ENCODE results near the gene GREB1L.

GREB1L gene

DNA sequence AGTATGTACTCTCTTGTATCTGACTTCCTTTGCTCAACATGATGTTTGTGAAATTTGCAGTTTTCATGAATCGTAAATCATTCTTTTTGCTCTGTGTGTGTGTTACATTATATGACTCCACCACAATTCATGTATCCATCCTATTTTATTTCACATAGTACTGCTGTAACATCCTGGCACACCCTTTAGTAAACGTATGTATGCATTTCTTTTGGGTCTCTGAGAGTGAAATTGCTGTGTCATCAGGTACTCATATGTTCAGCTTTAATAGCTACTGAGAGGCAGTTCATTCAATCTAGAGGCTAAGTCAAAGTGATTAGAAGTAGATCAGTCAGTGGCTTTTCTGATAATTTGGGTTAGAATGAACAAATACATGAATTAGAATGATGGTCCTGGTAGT is 239.7 kb downstream of the GREB1L start:
- no peaks in the 10 kb centered on the region for H3K27me3 ChIP-seq (replicated peaks)
- no peak overlapping the region for H3K4me3 ChIP-seq (ENCODE audit: low read depth, low read length)
- DNase-seq = no peak
- no peaks in the 10 kb centered on the region for H3K36me3 ChIP-seq (replicated peaks)
- no peak overlapping the region for H3K27ac ChIP-seq
- TF ChIP-seq, protein P1, sequence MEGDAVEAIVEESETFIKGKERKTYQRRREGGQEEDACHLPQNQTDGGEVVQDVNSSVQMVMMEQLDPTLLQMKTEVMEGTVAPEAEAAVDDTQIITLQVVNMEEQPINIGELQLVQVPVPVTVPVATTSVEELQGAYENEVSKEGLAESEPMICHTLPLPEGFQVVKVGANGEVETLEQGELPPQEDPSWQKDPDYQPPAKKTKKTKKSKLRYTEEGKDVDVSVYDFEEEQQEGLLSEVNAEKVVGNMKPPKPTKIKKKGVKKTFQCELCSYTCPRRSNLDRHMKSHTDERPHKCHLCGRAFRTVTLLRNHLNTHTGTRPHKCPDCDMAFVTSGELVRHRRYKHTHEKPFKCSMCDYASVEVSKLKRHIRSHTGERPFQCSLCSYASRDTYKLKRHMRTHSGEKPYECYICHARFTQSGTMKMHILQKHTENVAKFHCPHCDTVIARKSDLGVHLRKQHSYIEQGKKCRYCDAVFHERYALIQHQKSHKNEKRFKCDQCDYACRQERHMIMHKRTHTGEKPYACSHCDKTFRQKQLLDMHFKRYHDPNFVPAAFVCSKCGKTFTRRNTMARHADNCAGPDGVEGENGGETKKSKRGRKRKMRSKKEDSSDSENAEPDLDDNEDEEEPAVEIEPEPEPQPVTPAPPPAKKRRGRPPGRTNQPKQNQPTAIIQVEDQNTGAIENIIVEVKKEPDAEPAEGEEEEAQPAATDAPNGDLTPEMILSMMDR (IDR thresholded peaks at IDR 0.05; ENCODE audit: low read depth, low read length, missing control alignments) = no peak
- in situ Hi-C loops (cut with HindIII; ENCODE audit: low pct_ligation_motif_present, low sequenced_read_pairs) = no loop called here

DNA sequence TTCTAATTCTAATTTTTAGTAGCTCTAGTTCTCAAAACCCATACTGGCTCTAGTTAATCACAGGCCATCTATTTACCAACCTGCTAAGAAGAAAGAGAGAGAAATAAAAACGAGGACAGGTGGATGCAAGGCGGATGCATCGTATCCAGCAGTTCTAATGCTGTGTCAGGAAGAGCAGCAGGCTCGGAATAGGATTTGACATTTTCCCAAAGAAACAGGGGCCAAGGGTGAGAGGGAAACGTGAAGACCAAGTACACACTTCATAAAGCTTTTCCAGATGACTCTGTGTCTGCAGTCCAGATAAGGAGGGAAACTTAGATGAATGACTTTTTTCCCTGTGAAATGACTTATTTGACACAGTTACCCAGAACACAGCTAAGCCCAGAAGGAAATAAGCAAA is 241.0 kb downstream of the GREB1L start:
- no peak overlapping the region for H3K27ac ChIP-seq

DNA sequence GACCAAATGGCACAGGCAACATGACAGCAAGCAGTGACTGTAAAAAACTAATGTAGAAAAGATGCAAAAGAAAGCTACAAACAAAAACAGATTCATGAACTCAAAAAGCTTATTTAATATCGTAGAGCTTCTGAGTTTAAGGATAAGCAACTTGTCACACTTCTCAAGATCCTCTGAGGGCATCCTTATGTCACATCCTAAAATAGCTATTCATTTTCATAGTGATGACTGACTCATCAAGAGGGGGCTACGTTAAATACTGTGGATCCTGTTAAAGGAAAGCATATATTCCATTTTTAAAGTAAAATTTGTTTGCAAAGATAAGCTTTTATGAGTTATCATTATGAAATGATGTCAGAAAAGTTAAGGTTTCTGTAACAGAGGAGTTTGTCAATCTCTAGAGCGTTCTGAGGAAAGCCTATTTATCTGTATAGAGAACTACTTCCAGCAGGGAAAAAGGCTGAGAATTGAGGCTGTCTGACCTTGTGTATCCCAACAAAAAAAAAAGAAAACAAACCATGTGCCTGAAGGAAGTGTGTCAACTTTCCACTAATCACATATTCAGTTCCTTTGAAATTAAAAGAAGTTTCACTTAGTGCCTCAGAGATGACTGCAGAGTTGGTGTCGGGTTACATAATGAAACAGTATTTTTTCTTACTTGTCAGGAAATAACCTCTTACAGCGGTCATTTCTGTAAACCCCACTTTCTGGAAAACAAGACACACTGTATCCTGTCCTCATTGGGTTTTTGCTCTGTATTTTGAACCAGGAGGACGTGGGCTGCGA is 243.0 kb downstream of the GREB1L start:
- H3K4me3 ChIP-seq (ENCODE audit: low read depth, low read length) = no peak overlapping the region
- in situ Hi-C loops (cut with HindIII; ENCODE audit: low pct_ligation_motif_present, low sequenced_read_pairs) = no loop called here
- H3K36me3 ChIP-seq (replicated peaks) = no peaks in the 10 kb centered on the region
- TF ChIP-seq, protein P1 (IDR thresholded peaks at IDR 0.05; ENCODE audit: low read depth, low read length, missing control alignments) = no peak
- peak; percentile 3 for DNase-seq
- peak overlapping the region; percentile 32 for H3K27ac ChIP-seq
- no peaks in the 10 kb centered on the region for H3K27me3 ChIP-seq (replicated peaks)

More for the DNA sequence above, 241.0 kb downstream of the GREB1L start:
- TF ChIP-seq, protein P1 (IDR thresholded peaks at IDR 0.05; ENCODE audit: low read depth, low read length, missing control alignments) = no peak
- Histone ChIP-seq H3K36me3 (replicated peaks) (no peaks in the 10 kb centered on the region), H3K4me3 (ENCODE audit: low read depth, low read length) (no peak overlapping the region), H3K27me3 (replicated peaks) (no peaks in the 10 kb centered on the region)
- no peak for DNase-seq
- in situ Hi-C loops (cut with HindIII; ENCODE audit: low pct_ligation_motif_present, low sequenced_read_pairs) = no loop called here

DNA sequence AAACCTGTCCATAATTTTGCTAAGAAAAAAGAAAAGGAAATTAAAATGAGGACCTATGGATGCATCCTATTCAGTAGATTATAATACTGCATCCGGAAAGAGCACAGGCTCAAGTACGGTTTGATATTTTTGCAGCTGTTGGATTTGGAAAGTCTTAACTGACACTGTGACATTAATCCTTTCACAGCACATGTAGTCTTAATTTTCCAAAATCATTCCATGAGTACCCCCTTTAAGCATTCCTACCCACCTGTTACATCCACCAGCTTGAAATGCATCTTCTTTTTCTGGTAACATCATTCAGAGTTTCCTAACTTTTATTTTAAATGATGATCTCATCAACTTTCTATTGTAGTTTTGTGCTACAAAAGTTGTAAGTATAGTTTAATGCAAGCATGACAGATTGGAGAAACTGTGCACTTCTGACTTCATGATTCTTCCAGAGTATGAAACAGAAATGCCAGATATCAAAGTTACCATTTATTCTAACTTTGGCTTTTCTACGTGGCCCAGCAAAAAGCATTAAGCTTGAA is 244.9 kb downstream of the GREB1L start:
- no peak overlapping the region for H3K27ac ChIP-seq
- in situ Hi-C loops (cut with HindIII; ENCODE audit: low pct_ligation_motif_present, low sequenced_read_pairs) = no loop called here
- no peaks in the 10 kb centered on the region for H3K36me3 ChIP-seq (replicated peaks)
- no peak overlapping the region for H3K4me3 ChIP-seq (ENCODE audit: low read depth, low read length)
- TF ChIP-seq, protein P1 (IDR thresholded peaks at IDR 0.05; ENCODE audit: low read depth, low read length, missing control alignments) = no peak
- DNase-seq = no peak
- no peaks in the 10 kb centered on the region for H3K27me3 ChIP-seq (replicated peaks)

DNA sequence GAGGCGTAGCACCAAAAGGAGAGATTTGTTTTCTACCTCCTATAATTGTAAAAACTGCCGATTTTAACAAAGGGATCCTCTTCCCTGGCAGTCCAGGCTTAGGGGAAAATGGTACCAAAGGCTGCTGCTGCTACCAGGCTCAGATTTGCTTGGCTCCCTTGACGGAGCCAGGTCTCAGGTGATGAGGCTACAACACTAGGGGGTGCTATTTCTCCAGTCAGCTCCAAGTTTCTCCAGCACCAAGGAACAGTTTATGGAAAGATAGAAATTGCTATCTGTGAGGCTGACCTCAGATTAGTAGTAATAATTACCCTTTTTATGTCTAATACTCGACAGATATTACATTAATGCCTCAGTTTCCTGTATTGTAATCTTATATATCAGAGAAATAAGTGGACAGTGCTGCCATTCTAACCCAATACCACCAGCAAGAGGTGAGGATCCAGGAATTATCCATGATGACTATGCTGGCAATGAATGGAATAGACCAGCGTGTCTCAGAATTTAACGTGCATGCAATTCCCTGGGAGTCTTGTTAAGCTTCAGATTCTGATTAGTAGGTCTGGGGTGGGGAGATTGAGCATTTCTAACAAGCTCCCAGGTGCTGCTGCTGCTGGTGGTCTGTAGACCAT is 247.2 kb downstream of the GREB1L start:
- TF ChIP-seq, protein P1 (IDR thresholded peaks at IDR 0.05; ENCODE audit: low read depth, low read length, missing control alignments) = peak; percentile 87
- in situ Hi-C loops (cut with HindIII; ENCODE audit: low pct_ligation_motif_present, low sequenced_read_pairs) = no loop called here
- DNase-seq = peak; percentile 52

More for the DNA sequence above, 247.2 kb downstream of the GREB1L start:
- H3K27me3 ChIP-seq (replicated peaks) = no peaks in the 10 kb centered on the region
- no peaks in the 10 kb centered on the region for H3K36me3 ChIP-seq (replicated peaks)
- no peak overlapping the region for H3K4me3 ChIP-seq (ENCODE audit: low read depth, low read length)
- no peak overlapping the region for H3K27ac ChIP-seq

All from brain microvascular endothelial cell (primary cell).